ENCODE measurements around the gene EYS. TPM values are rescaled to one million over a fixed set of nuclear protein-coding genes. Genes with fewer than 3 reads are reported as not detected.

EYS gene
- total RNA-seq, 1 experiment from 2014 or later: not detected

DNA sequence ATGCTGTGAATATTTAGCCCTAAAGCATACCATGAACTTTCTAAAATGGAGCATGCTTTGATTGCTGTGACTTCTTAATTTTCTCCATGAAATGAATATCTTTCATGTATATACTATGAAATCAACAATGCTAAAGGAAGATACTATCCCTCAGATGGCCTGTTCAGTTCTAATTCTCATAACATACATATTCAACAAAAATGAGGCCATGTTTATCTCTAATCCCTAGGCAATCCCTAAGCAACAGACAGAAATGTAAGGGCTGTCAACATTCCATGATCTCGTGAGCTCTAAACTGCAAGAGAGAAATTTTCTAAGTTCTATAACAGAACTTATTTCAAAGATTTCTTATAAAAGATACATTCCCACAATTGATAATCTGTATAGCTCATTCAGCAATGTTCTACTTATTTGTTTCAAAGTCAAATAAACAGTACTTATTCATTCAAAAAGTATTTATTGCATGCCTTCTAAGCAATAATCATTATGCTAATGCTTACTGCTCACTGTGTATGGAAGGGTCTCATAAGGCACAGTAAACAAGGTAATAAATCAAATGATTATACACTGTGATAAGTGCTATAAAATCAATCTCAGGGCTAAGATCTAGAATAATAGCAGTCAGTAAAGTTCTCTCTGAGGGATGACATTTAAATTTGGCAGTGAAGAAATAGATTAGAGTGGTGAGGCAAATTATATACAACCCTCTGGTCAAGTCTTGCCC is 1578.6 kb downstream of the EYS start:
- Mint-ChIP-seq H3K27ac (no peak overlapping the region), H3K36me3 (ENCODE audit: insufficient read depth in 1 of 3, low read depth in 3 of 3) (no peaks in the 10 kb centered on the region), H3K27me3 (ENCODE audit: low read depth) (no peaks in the 10 kb centered on the region), H3K9me3 (no peaks in the 10 kb centered on the region), H3K4me3 (no peak overlapping the region), H3K4me1 (peaks cover 0 to 1% of the 10 kb centered on the region in 2 experiments; a peak in 1 of 4 replicates)
- H2AK5ac ChIP-seq (ENCODE audit: insufficient read length, low read length): no peak overlapping the region
- no peak overlapping the region for H3K9ac ChIP-seq (ENCODE audit: extremely low read depth, insufficient read length, low read length)
- H3K18ac ChIP-seq (ENCODE audit: insufficient read length, low read depth, low read length): no peak overlapping the region
- no peak overlapping the region for H2BK12ac ChIP-seq (ENCODE audit: insufficient read length, low read depth, low read length)
- no peak overlapping the region for H4K91ac ChIP-seq (ENCODE audit: insufficient read length, low read depth, low read length)
- DNase-seq: no peak
- no peak overlapping the region for H3K4me2 ChIP-seq (ENCODE audit: insufficient read depth, insufficient read length, low read length)
- no peak overlapping the region for H2AFZ ChIP-seq (ENCODE audit: low read length)
- no peak overlapping the region for H3K56ac ChIP-seq (ENCODE audit: insufficient read length, low read depth, low read length)
- no peaks in the 10 kb centered on the region for H3K79me2 ChIP-seq (ENCODE audit: insufficient read depth, low read length)
- no peaks in the 10 kb centered on the region for H3K9me3 ChIP-seq (ENCODE audit: control insufficient read depth, low read depth, low read length)
- H4K5ac ChIP-seq (ENCODE audit: insufficient read length, low read depth, low read length): no peak overlapping the region
- H2BK20ac ChIP-seq (ENCODE audit: low read depth, low read length, poor library complexity, severe bottlenecking): no peak overlapping the region
- H3K79me1 ChIP-seq (ENCODE audit: insufficient read depth, low read depth, low read length, poor library complexity, severe bottlenecking): no peaks in the 10 kb centered on the region
- TF ChIP-seq, protein P1, sequence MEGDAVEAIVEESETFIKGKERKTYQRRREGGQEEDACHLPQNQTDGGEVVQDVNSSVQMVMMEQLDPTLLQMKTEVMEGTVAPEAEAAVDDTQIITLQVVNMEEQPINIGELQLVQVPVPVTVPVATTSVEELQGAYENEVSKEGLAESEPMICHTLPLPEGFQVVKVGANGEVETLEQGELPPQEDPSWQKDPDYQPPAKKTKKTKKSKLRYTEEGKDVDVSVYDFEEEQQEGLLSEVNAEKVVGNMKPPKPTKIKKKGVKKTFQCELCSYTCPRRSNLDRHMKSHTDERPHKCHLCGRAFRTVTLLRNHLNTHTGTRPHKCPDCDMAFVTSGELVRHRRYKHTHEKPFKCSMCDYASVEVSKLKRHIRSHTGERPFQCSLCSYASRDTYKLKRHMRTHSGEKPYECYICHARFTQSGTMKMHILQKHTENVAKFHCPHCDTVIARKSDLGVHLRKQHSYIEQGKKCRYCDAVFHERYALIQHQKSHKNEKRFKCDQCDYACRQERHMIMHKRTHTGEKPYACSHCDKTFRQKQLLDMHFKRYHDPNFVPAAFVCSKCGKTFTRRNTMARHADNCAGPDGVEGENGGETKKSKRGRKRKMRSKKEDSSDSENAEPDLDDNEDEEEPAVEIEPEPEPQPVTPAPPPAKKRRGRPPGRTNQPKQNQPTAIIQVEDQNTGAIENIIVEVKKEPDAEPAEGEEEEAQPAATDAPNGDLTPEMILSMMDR (conservative IDR thresholded peaks at IDR 0.05): no peak
- H3K4me1 ChIP-seq (ENCODE audit: insufficient read depth, low read length): no peaks in the 10 kb centered on the region
- H2BK5ac ChIP-seq (ENCODE audit: insufficient read length, low read length): no peak overlapping the region
- no peaks in the 10 kb centered on the region for H4K20me1 ChIP-seq (ENCODE audit: control insufficient read depth, insufficient read depth, insufficient read length)
- no peak overlapping the region for H3K23ac ChIP-seq (ENCODE audit: insufficient read length, low read depth, low read length)
- H3K27me3 ChIP-seq (ENCODE audit: insufficient read depth, low read length): no peaks in the 10 kb centered on the region
- no peak overlapping the region for H2BK15ac ChIP-seq (ENCODE audit: low read depth, low read length)
- no peaks in the 10 kb centered on the region for H3K23me2 ChIP-seq (ENCODE audit: insufficient read length, low read depth, low read length, poor library complexity, severe bottlenecking)
- H3K27ac ChIP-seq (ENCODE audit: insufficient read length, low read depth, low read length): no peak overlapping the region
- H2BK120ac ChIP-seq (ENCODE audit: low read depth, low read length, poor library complexity, severe bottlenecking): no peak overlapping the region
- H3T11ph ChIP-seq (ENCODE audit: low read length): no peak overlapping the region
- no peak overlapping the region for H3K4ac ChIP-seq (ENCODE audit: low read depth, low read length)
- no CpG with 5 or more reads among the region's 1 CpG for WGBS (ENCODE audit: extremely low coverage, insufficient read length, low lambda C conversion rate)
- no peak overlapping the region for H4K8ac ChIP-seq (replicated peaks; ENCODE audit: insufficient read length, low read depth, low read length)
- no peak overlapping the region for H3K14ac ChIP-seq (ENCODE audit: insufficient read depth, low read length)
